Muscle layer of colon (tissue), 2 donors: Measurements from ENCODE around the gene PARP8.
"Not testable (repeated sequence)": the region's sequence is repeated elsewhere in the genome, so short reads cannot be mapped to it uniquely, and the experiment has no call there.

Experiments used
- H3K27ac ChIP-seq: one replicate; pipeline ENCODE4 v1.7.0; 2013; ENCODE audit warnings: low read depth, mild to moderate bottlenecking, low read length, moderate library complexity
- H3K27me3 ChIP-seq, 2 donors: one replicate each; pipeline ENCODE4 v1.7.0; 2013; ENCODE audit warnings: low read length in 2 of 2, mild to moderate bottlenecking in 2 of 2; ENCODE audit not compliant: insufficient read depth in 2 of 2, control insufficient read depth in 1 of 2
- H3K36me3 ChIP-seq: one replicate; pipeline ENCODE4 v1.7.0; 2013; ENCODE audit warnings: mild to moderate bottlenecking, low read length; ENCODE audit not compliant: insufficient read depth
- H3K4me1 ChIP-seq: one replicate; pipeline ENCODE4 v1.7.0; 2013; ENCODE audit warnings: mild to moderate bottlenecking, low read length; ENCODE audit not compliant: insufficient read depth
- H3K4me3 ChIP-seq, 2 donors: one replicate each; pipeline ENCODE4 v1.7.0; 2013; ENCODE audit warnings: low read length in 2 of 2, low read depth in 1 of 2, mild to moderate bottlenecking in 1 of 2, moderate library complexity in 1 of 2
- H3K9ac ChIP-seq: one replicate; pipeline ENCODE4 v1.7.0; 2013; ENCODE audit warnings: low read length
- H3K9me3 ChIP-seq: one replicate; pipeline ENCODE4 v1.7.0; 2013; ENCODE audit warnings: mild to moderate bottlenecking, low read length
- donor health status: abdominal sarcoma.
- donor health status: Adenocarcinoma of cecum.

Gene PARP8

DNA sequence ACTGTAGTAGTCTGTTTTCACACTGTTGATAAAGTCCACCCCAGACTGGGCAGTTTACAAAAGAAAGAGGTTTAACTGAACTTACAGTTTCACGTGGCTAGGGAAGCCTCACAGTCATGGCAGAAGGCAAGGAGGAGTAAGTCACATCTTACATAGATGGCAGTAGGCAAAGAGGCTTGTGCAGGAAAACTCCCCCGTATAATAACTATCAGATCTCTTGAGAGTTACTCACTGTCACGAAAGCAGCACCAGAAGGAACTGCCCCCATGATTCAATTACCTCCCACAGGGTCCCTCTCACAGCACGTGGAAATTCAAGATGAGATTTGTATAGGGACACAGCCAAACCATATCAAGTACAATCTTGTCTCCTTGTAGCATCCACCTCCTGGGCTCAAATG is 21.1 kb downstream of the PARP8 start:
- Histone ChIP-seq H3K27me3 (no peaks in the 10 kb centered on the region), H3K36me3 (no peaks in the 10 kb centered on the region), H3K4me3 (no peak overlapping the region), H3K4me1 (no peaks in the 10 kb centered on the region), H3K9ac (no peak overlapping the region), H3K27ac (no peak overlapping the region), H3K9me3 (no peaks in the 10 kb centered on the region)

DNA sequence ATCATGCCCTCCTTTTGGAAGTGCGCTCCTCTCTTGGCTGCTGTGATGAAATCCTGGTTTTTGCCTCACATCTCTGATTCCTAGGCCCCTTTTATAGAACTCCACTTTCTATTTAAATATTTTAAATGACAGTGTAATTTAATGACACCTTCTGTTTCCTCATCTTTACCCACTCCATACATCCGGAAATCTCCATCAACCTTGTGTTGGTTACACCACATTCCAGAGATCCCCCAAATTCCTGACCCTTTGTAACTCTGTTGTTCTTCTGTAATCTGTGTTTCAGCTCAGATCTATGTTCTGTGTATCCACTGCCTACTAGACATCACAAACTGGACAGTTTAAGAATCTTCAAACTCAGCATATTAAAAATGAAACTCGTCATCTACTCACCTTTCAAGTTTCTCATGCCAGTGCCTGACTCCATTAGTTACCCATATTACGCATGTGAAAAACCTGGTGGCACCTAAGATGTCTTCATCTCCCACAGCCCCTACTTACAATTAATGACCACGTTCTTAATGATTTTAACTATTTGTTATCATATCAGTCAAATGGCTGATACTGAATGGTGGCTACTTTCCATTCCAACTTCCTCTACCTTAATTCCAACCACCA is 25.1 kb downstream of the PARP8 start:
- H3K9ac ChIP-seq = no peak overlapping the region
- no peak overlapping the region for H3K27ac ChIP-seq
- H3K9me3 ChIP-seq = no peaks in the 10 kb centered on the region
- H3K4me1 ChIP-seq = no peaks in the 10 kb centered on the region
- no peaks in the 10 kb centered on the region for H3K36me3 ChIP-seq
- no peaks in the 10 kb centered on the region for H3K27me3 ChIP-seq
- H3K4me3 ChIP-seq = no peak overlapping the region

DNA sequence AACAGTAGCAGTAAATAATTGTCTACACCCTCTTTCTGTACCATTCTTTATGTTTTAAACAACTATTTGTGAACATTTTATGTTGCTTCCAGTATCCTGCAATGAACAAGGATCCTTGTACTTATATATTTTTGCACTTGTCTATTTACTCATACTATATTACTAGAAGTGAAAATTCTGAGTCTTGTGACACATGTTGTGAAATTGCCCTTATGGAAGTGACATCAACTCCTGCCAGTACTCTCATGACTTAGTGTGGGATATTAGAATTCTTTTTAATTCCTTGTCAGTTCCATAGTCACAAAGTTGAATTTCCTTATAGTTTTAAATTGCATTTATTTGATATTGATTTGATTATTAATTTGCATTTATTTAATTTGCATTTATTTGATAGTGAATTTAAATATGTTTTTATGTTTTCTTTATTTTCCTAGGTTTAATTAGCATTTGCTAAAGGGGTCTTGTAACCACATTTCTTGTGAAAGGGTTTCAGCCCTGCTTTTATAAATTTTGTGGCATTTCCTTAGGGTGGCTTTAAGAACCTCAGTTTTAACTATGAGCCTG is 27.7 kb downstream of the PARP8 start:
- Histone ChIP-seq H3K9ac (no peak overlapping the region), H3K27ac (no peak overlapping the region), H3K9me3 (no peaks in the 10 kb centered on the region), H3K4me3 (no peak overlapping the region), H3K27me3 (no peaks in the 10 kb centered on the region), H3K36me3 (no peaks in the 10 kb centered on the region), H3K4me1 (no peaks in the 10 kb centered on the region)

DNA sequence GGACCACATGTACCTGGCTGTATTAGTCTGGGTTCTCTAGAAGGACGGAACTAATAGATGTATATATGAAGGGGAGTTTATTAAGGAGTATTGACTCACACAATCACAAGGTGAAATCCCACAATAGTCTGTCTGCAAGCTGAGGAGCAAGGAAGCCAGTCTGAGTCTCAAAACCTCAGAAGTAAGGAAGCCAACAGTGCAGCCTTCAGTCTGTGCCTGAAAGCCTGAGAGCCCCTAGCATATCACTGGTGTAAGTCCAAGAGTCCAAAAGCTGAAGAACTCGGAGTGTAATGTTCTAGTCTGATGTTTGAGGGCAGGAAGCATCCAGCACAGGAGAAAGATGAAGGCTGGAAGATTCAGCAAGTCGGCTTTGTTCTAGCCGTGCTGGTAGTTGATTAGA is 28.2 kb downstream of the PARP8 start:
- H3K4me3 ChIP-seq, H3K27me3 ChIP-seq, H3K36me3 ChIP-seq, H3K27ac ChIP-seq, H3K9ac ChIP-seq, H3K9me3 ChIP-seq, H3K4me1 ChIP-seq: not testable (repeated sequence)

DNA sequence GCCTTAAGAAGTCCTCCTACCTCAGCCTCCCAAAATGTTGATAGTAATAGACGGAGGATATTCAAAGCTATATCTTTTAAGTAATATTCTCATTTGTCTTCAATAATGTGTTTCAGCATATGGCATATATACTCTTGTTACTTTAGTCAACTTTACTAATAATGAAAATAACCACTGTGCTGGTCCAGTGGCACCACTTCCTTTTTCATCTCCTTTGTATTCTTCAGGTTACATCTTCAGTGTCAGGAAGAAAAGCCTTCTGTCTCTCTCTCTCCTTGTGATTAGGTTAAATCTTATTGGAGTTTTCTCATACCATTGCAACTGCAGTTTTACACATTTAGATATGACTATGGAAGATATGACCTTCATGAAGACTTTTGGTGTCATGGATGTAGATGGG is 31.3 kb downstream of the PARP8 start:
- Histone ChIP-seq H3K4me3 (no peak overlapping the region), H3K27ac (no peak overlapping the region), H3K9ac (no peak overlapping the region), H3K36me3 (no peaks in the 10 kb centered on the region), H3K27me3 (no peaks in the 10 kb centered on the region), H3K9me3 (no peaks in the 10 kb centered on the region), H3K4me1 (no peaks in the 10 kb centered on the region)

DNA sequence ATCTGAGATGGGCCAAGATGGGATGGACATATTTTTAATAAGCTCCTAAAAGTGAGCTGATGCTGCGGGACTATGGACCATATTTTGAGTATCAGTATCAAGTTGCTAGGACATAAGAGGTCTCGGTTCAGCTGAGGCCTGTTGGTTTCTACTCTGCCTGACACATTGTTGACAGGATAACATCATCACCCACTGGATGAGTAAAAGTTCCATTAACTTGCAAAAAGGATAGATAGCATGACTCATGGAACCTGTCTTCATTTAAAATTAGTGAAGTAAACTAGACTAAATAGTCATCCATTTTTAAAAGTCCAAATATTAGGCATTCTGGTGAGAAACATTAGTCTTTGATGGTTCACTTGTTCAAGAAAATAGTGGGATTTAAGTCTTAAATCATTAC is 33.3 kb downstream of the PARP8 start:
- H3K27me3 ChIP-seq = no peaks in the 10 kb centered on the region
- no peak overlapping the region for H3K4me3 ChIP-seq
- H3K9ac ChIP-seq = no peak overlapping the region
- no peak overlapping the region for H3K27ac ChIP-seq
- H3K36me3 ChIP-seq = no peaks in the 10 kb centered on the region
- H3K4me1 ChIP-seq = no peaks in the 10 kb centered on the region
- no peaks in the 10 kb centered on the region for H3K9me3 ChIP-seq

DNA sequence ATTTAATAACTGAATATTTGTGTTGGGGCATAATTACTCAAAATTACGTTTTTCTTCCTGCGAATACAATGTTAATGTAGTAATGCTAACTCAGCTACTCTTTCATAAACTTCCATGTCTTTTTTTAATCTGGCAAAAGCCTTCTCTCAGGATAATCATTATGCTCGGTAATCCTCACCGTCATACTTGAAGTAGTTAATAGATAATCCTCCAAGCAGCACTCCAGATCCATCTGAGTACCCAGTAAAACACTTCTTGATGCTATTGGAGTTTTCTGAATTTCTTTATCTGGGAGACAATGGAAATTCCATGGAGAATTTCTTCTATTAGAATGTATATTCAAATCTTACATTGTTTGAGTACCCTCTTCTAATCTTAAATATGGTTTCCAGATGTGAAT is 34.3 kb downstream of the PARP8 start:
- Histone ChIP-seq H3K27ac (no peak overlapping the region), H3K36me3 (no peaks in the 10 kb centered on the region), H3K9ac (no peak overlapping the region), H3K4me3 (no peak overlapping the region), H3K9me3 (no peaks in the 10 kb centered on the region), H3K4me1 (no peaks in the 10 kb centered on the region), H3K27me3 (no peaks in the 10 kb centered on the region)

DNA sequence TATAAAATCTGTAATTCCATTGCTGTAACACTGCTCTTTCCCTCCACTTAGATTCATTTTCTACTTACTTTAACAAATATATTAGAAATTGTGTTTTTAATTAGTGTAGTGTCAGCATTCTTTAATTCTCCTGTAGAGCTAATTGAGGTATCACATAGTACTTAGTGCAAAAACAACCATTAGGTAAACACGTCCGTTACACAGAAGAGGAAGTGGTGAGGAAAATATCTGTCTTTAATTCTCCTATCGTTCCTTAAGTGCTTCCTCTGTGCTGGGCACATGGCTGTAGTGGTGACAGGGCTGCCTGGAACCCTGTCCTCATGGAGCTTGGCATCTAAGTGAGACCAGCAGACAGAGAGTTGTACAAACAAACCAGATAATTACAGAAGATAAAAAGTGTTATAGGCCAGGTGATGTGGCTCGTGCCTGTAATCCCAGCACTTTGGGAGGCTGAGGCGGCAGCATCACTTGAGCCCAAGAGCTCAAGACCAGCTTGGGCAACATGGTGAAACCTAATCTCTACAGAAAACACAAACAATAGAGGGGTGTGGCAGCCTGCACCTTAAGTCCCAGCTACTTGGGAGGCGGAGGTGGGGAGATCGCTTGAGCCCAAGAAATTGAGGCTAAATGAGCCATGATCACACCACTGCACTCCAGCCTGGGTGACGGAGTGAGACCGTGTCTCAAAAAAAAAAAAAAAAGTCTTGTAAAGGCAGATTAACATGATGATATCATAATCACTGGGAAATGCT is 36.4 kb downstream of the PARP8 start:
- no peak overlapping the region for H3K4me3 ChIP-seq
- no peaks in the 10 kb centered on the region for H3K9me3 ChIP-seq
- no peak overlapping the region for H3K27ac ChIP-seq
- no peak overlapping the region for H3K9ac ChIP-seq
- H3K36me3 ChIP-seq = no peaks in the 10 kb centered on the region
- H3K27me3 ChIP-seq = no peaks in the 10 kb centered on the region
- no peaks in the 10 kb centered on the region for H3K4me1 ChIP-seq

DNA sequence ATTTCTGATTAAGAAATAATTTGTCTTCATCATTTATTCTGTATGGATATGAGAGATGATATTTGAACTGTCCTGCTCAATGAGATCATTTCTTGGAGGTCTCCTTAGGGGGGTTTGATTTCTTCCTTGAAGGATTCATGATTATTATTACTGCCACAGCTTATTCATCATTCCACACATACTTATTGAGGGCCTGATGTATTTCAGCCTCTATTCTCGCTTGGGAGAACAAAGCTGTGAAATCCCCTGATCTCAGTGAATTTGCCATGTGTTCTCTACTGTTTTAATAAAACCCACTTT is 36.9 kb downstream of the PARP8 start:
- Histone ChIP-seq H3K9me3 (no peaks in the 10 kb centered on the region), H3K27ac (no peak overlapping the region), H3K9ac (no peak overlapping the region), H3K4me3 (no peak overlapping the region), H3K4me1 (no peaks in the 10 kb centered on the region), H3K27me3 (no peaks in the 10 kb centered on the region), H3K36me3 (no peaks in the 10 kb centered on the region)

DNA sequence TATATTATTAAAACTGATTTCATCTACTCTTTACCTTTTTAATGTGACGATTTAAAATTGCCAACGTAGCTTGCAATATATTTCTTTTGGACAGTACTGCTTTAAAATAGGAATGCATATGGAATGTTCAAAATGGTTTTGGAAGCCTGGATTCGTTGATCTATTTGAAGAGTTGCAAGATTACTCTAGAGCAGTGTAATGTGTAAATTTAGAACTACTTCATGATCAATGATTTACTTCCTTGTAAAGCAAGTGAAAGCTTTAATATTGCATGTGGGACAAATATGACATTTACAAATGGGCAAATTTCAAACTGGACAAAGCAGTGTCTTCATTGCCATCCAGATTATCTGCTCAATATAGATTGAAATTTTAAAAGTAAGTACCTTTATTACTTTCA is 38.3 kb downstream of the PARP8 start:
- H3K4me3 ChIP-seq = no peak overlapping the region
- H3K27me3 ChIP-seq = no peaks in the 10 kb centered on the region

DNA sequence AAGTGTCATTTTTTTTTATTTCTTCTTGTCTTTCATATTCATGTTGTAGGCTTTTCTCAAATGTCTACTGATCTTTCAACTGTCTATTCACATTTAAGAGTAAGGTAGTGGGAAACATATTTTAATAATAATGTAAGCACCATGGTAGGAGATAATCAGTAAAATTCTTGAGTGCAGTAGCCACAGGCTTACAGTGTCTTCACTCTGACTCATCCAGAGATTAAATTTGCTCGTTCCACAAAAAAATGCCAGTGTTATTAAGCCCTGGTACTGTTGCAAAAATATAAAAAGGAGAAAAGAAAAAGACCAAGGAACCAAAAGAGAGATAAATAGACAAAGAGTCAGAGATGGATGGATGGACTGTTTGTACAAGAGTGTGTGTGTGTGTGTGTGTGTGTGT is 43.0 kb downstream of the PARP8 start:
- Histone ChIP-seq H3K4me3 (no peak overlapping the region), H3K9ac (no peak overlapping the region), H3K36me3 (no peaks in the 10 kb centered on the region), H3K4me1 (peaks cover 12% of the 10 kb centered on the region), H3K9me3 (no peaks in the 10 kb centered on the region), H3K27ac (no peak overlapping the region), H3K27me3 (no peaks in the 10 kb centered on the region)

More for the DNA sequence above, 38.3 kb downstream of the PARP8 start:
- Histone ChIP-seq H3K9me3 (no peaks in the 10 kb centered on the region), H3K4me1 (peaks cover 5% of the 10 kb centered on the region), H3K27ac (no peak overlapping the region), H3K36me3 (no peaks in the 10 kb centered on the region), H3K9ac (no peak overlapping the region)

DNA sequence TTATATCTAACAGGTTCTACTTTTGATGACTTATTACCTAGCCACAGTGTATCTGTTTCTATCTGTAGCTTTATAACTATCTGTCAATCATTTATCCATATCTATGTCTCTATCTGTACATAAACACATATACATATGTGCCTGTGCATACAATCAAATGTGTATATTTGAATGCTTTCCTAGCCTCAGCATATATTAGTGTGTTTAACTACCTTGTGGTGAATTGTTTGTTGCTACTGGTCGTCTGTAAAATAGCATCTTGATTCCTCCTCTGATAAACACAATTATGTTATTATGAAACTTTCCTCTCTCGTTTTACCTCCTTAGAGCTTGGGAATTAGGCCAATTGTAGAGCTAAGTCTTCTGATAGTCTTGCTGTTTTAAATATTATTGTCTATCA is 44.4 kb downstream of the PARP8 start:
- Histone ChIP-seq H3K4me1 (peaks cover 12% of the 10 kb centered on the region), H3K27ac (no peak overlapping the region), H3K4me3 (no peak overlapping the region), H3K9ac (no peak overlapping the region), H3K9me3 (no peaks in the 10 kb centered on the region), H3K27me3 (no peaks in the 10 kb centered on the region), H3K36me3 (no peaks in the 10 kb centered on the region)
